SIG-M5 (cell line): ENCODE data around the gene MEX3B.
"Not testable (repeated sequence)": the region's sequence is repeated elsewhere in the genome, so short reads cannot be mapped to it uniquely, and the experiment has no call there.

ENCODE experiments used
- DNase-seq: peaks from one replicate; lab custom pipeline; 2025; lab: John Stamatoyannopoulos, UW

MEX3B gene

DNA sequence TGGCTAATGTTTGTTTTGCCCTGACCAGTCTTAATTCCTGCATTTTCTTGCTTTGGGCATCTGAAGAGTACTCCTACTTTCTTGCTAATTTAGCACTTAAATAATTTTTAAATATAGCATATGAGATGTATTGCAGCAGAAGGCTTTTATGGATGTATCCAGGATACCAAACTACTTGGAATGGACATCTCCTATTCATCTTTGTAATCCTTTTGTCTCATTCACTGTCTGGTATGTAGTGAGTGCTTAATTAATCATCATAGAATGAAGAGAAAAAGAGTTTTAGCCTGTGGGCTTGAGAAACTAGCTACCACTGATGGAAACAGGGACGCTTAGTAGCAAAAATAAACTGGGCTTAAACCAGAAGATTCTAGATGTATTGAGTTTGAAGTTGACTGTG is 40.6 kb downstream of the MEX3B start:
- DNase-seq = no peak

DNA sequence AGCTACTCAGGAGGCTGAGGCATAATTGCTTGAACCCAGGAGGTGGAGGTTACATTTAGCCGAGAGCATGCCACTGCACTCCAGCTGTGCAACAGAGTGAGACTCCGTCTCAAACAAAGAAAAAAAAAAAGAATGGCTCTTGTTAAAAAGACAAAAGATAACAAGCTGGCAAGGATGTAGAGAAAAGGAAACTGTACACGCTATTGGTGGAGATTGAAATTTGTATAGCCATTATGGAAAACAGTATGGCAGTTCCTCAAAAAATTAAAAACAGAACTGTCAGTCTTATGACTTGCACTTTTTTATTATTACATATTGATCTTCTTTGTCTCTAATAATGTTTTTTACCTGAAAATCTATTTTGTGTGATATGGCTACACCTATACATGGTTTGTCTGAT is 41.9 kb downstream of the MEX3B start:
- no peak for DNase-seq

DNA sequence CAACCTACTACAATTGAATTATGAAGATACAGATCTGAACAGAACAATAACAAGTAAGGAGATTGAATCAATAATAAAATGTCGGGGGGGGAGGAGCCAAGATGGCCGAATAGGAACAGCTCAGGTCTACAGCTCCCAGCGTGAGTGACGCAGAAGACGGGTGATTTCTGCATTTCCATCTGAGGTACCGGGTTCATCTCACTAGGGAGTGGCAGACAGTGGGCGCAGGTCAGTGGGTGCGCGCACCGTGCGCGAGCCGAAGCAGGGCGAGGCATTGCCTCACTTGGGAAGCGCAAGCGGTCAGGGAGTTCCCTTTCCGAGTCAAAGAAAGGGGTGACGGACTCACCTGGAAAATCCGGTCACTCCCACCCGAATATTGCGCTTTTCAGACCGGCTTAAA is 50.7 kb downstream of the MEX3B start:
- not testable (repeated sequence) for DNase-seq

DNA sequence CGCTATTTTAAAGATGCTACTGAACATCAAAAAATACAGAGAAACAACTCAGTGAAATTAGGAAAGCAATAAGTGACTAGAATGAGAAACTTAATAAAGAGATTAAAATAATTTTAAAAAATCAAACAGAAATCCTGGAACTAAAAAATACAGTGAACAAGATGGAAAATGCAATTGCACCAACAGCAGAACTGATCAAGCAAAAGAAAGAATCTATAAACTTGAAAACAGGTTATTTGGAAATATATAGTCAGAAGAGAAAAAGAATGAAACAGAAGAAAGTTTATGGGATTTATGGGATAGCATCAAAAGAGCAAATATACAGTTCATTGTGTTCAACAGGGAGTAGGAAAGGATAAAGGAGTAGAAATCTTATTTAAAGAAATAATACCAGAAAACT is 53.3 kb downstream of the MEX3B start:
- DNase-seq = no peak
